Mucosa of descending colon (tissue), 3 donors: Measurements from ENCODE around the gene SERPINB3. TPM values are rescaled to one million over a fixed set of nuclear protein-coding genes. Genes with fewer than 3 reads are reported as not detected.
"Not testable (repeated sequence)": the region's sequence is repeated elsewhere in the genome, so short reads cannot be mapped to it uniquely, and the experiment has no call there.

Source experiments
- ATAC-seq: fragments of 200-7000 bp; cut with Tn5 transposase; one replicate; pipeline ENCODE4 v1.9.1; 2020; ENCODE audit warnings: mild to moderate bottlenecking, moderate library complexity
- DNase-seq, 3 donors: peaks; one replicate each; pipeline ENCODE4 v3.0.0-alpha.2; 2020
- H3K36me3 ChIP-seq: fragments of 200-600 bp; one replicate; pipeline ENCODE4 v1.8.0; 2021; ENCODE audit warnings: low read depth, mild to moderate bottlenecking
- H3K4me1 ChIP-seq: fragments of 200-600 bp; one replicate; pipeline ENCODE4 v1.8.0; 2021; ENCODE audit warnings: low read depth, mild to moderate bottlenecking
- H3K4me3 ChIP-seq: fragments of 200-600 bp; one replicate; pipeline ENCODE4 v1.8.0; 2021; ENCODE audit warnings: mild to moderate bottlenecking
- H3K9me3 ChIP-seq: fragments of 200-600 bp; one replicate; pipeline ENCODE4 v1.8.0; 2021; ENCODE audit warnings: mild to moderate bottlenecking
- intact Hi-C, 2 donors: fragments of 100-400 bp; cut with DNase I in 1 of 2; cut with micrococcal nuclease in 1 of 2; formaldehyde crosslinking; loops; one replicate each; pipeline versions ENCODE4 v1.11.0 to v1.11.1; 2022; cut with DNase I, micrococcal nuclease
- total RNA-seq, 3 donors: library from RNA; stranded (reverse); fragmentation: NEBNext Ultra II Directional in 2 of 3; extraction: Animal tissue kit (Norgen Biotek cat#: 25700) in 2 of 3; gene quantifications; one replicate each; pipeline versions ENCODE4 v1.2.1 to v1.2.4, GENCODE V29; 2021 to 2023
- TF ChIP-seq, protein P1 (sequence below): fragments of 200-600 bp; IDR thresholded peaks from one replicate; pipeline ENCODE4 v1.8.0; 2022; ENCODE audit warnings: antibody characterized with exemption, mild to moderate bottlenecking
- donor health status: DM: no; HTN: no; CAD: no; lungs with moderate emphysema.
- donor health status: DM: no; HTN: no; CAD: no.
- donor health status: DM: no; HTN: yes; CAD: no.

The SERPINB3 gene
- total RNA-seq, 3 donors from 2014 or later = not detected

DNA sequence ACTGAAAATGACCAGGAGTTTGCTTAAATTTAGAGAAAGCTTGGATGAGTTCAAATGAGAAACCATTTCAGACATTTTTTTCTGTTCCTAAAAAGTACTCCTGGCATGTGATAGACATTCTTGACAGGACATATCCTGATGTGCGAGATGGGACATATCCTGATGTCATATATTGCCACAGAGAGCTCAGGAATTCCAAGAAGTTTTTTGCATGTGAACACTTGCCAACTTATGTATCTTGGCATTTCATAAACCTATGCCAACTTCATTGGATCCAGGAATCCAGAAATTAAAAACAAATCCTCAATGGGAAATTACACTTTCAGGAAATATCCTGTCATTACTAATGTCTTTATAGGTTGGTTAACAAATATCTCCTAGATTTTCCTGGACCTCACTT, 2.9 kb upstream of the SERPINB3 start:
- intact Hi-C loops = no loop called here
- TF ChIP-seq, protein P1, sequence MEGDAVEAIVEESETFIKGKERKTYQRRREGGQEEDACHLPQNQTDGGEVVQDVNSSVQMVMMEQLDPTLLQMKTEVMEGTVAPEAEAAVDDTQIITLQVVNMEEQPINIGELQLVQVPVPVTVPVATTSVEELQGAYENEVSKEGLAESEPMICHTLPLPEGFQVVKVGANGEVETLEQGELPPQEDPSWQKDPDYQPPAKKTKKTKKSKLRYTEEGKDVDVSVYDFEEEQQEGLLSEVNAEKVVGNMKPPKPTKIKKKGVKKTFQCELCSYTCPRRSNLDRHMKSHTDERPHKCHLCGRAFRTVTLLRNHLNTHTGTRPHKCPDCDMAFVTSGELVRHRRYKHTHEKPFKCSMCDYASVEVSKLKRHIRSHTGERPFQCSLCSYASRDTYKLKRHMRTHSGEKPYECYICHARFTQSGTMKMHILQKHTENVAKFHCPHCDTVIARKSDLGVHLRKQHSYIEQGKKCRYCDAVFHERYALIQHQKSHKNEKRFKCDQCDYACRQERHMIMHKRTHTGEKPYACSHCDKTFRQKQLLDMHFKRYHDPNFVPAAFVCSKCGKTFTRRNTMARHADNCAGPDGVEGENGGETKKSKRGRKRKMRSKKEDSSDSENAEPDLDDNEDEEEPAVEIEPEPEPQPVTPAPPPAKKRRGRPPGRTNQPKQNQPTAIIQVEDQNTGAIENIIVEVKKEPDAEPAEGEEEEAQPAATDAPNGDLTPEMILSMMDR = no peak
- ATAC-seq (no peak), DNase-seq (no peak)
- H3K4me3 ChIP-seq = no peak overlapping the region
- H3K9me3 ChIP-seq = no peaks in the 10 kb centered on the region
- H3K36me3 ChIP-seq = no peaks in the 10 kb centered on the region
- no peaks in the 10 kb centered on the region for H3K4me1 ChIP-seq

DNA sequence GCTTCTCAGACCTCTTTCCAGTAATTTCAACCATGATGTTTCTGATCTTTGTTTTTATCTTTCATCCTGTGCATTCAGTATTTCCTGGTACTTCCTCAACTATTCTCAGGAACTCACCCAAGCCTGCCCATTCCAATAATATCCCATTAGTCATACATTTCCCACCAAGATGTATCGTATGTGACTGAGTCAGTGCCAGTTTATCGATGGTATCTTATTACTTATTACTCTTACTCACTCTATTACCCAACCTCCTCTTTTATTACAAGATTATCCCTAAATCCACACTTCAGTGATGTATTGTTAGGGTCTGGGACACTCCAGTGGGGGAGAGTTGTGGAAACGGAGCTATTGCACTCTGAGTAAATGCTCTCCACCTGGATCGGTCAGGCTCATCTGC, 2.8 kb downstream of the SERPINB3 start:
- intact Hi-C loops, H3K36me3 ChIP-seq, H3K4me3 ChIP-seq, DNase-seq, H3K9me3 ChIP-seq, ATAC-seq, H3K4me1 ChIP-seq: not testable (repeated sequence)

DNA sequence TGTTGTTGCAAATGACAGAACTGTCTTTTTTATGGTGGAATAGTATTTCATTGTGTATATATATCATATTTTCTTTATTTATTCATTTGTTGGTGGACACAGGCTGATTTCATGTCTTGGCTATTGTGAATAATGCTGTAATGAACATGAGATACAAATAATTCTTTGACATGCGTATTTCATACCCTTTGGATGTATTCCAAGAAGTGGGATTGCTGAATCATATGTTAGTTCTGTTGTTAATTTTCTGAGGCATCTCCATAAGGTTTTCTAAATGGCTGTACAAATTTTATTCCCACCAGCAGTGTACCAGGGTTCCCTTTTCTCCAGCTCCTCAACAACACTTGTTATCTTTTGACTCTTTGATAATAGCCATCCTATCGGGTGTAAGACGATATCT, 11.4 kb downstream of the SERPINB3 start:
- ATAC-seq, H3K4me1 ChIP-seq, H3K9me3 ChIP-seq, H3K4me3 ChIP-seq, H3K36me3 ChIP-seq, DNase-seq, intact Hi-C loops: not testable (repeated sequence)

DNA sequence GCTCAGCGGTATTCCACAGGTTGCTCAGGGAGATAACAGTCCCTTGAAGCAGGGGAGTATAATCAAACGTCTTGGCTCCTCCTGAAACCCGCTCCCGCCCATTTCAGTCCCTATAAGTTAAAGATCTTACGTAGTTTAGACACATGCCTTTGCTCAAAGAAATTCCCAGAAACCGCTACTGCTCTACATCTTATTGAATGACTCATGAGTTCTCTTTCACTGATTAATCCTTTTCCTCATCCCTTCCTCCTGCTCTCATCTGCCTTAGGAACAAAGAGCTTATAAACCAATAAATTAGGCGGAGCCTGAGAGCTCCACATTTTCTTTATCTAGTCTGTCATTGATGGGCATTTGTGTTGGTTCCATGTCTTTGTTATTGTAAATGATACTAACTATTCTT, 13.5 kb downstream of the SERPINB3 start:
- Histone ChIP-seq H3K4me3 (no peak overlapping the region), H3K9me3 (no peaks in the 10 kb centered on the region), H3K36me3 (no peaks in the 10 kb centered on the region), H3K4me1 (no peaks in the 10 kb centered on the region)
- TF ChIP-seq, protein P1 = no peak
- DNase-seq = no peak
- no peak for ATAC-seq
- intact Hi-C loops = no loop called here

DNA sequence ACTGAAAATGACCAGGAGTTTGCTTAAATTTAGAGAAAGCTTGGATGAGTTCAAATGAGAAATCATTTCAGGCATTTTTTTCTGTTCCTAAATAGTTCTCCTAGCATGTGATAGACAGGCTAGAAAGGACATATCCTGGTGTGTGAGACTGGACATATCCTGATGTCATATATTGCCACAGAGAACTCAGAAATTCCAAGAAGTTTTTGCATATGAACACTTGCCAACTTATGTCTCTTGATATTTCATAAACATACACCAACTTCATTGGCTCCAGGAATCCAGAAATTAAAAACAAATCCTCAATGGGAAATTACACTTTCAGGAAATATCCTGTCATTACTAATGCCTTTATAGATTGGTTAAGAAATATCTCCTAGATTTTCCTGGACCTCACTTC, 14.8 kb downstream of the SERPINB3 start:
- Histone ChIP-seq H3K4me1 (no peaks in the 10 kb centered on the region), H3K9me3 (no peaks in the 10 kb centered on the region), H3K4me3 (no peak overlapping the region), H3K36me3 (no peaks in the 10 kb centered on the region)
- intact Hi-C loops = no loop called here
- no peak for ATAC-seq
- DNase-seq = no peak
- TF ChIP-seq, protein P1 = no peak

DNA sequence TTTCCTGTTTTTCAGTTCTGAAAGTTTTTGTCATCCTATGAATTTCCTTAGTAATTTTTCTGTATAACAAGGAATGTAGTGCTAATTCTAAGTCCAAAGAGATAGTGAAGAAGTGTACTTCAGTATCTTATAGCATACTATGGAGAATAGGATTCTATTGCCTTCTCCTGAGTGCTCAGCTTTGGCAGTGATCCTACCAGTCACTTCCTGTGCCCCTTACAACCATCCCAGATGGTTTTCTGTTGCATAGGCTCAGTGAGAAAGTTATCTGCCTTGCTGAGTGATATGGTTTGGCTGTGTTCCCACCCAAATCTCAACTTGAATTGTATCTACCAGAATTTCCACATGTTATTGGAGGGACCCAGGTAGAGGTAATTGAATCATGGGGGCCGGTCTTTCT, 17.0 kb downstream of the SERPINB3 start:
- H3K9me3 ChIP-seq, DNase-seq, H3K4me3 ChIP-seq, H3K4me1 ChIP-seq, H3K36me3 ChIP-seq, intact Hi-C loops, ATAC-seq: not testable (repeated sequence)

DNA sequence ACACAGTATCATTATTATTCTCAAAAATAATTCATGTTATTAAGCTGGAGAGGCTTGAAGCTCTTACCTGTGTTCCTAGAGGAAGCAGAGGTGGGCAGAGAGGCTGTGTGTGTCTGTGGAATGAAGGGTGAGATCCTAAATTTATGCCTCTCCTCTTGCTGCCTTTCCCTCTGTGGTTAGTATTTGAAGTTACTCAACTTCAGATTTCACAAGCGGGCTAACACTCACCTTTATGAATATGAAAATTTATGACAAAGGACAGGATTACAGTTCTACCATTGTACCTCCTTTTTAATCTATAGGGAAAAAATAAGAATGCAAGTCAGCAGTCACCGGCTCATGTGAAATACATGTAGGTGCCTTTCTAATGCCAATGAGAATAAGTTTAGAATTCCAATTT, 17.6 kb downstream of the SERPINB3 start, which contains the start of gene SERPINB4:
TSS of gene SERPINB4 (minus strand) at position 115 of the 400 bp plus-strand sequence. CDS start 679 bp downstream, outside the sequence.
- ATAC-seq, DNase-seq, intact Hi-C loops, H3K4me3 ChIP-seq, H3K4me1 ChIP-seq, H3K36me3 ChIP-seq, H3K9me3 ChIP-seq: not testable (repeated sequence)

DNA sequence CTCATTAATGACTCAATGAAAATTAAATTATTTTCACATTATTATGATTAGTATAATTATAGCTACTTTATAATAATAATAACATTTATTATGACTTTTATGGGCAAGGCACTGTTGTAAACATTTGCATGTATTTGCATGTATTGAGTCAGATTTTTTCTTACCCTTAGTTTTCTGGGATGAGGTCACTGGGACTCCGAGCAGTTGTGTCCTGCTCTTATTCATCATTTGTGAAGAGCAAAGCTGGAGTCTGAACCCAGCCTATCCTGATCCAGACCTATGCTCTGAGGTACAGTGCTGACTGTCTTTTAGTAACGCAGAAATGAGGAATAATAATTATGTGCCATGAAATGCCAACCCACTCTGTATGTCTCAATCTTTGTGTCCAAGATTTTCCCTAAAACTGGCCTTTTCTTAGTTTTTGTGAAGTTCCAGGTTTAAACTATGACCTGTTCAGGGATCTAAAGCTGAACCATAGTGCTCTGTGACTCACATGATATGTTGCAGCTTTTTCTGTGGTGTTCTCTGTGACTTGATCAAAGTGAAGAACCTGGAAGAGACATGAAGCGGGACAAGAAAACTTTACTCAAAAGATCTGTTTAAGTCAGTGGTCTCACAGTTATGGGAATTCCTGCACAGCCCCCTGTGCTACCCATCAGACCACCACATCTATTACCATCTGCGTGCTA, 18.9 kb downstream of the SERPINB3 start:
- intact Hi-C loops, DNase-seq, H3K36me3 ChIP-seq, ATAC-seq, H3K9me3 ChIP-seq, H3K4me1 ChIP-seq, H3K4me3 ChIP-seq: not testable (repeated sequence)

DNA sequence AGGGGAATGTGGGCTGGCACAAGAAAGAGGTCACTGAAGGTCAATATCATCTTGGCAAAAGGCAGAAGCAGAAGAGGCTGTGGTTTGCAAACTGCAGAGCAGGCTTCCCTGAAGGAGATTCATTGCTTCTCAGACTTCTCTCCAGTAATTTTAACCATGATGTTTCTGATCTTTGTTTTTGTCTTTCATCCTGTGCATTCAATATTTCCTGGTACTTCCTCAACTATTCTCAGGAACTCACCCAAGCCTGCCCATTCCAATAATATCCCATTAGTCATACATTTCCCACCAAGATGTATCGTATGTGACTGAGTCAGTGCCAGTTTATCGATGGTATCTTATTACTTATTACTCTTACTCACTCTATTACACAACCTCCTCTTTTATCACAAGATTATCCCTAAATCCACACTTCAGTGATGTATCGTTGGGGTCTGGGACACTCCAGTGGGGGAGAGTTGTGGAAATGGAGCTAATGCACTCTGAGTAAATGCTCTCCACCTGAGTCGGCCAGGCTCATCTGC, 20.5 kb downstream of the SERPINB3 start:
- ATAC-seq, DNase-seq, H3K9me3 ChIP-seq, intact Hi-C loops, H3K4me1 ChIP-seq, H3K4me3 ChIP-seq, H3K36me3 ChIP-seq: not testable (repeated sequence)
